ENCODE data around the gene FANCI.

Gene FANCI

DNA sequence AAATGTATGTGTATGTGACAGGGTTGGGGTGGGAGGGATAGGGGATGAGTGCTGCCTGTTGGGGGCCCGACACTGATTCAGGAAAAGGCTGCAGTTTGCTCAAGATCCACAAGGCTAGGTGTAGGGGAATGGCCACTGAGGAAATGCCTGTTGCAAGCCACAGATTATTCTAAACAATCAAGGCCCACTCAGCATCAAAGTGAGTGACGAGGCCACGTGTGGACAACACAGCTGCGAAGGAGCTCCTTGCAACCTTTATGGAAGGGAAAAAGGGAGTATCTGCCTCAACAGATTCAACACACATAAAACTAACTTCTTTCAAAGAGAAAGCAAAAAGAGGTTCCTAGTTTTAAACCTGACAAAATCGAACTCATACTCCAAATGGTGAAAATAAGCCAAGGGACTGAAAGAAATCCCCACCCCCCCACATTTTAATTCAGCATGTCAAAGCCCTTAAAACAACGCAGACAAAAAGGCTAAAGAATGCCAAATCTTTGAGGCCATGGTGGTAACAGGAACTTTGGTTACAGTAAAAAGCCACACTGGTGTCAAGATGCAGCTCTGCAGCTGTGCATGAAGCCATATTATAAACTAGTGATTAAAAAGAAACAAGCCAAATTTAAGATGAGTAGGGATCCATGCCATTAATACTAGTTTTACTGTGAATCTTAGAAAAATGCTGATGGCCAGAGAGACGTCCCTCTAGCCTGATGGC is 87.3 kb downstream of the FANCI start:
- no peak for DNase-seq

DNA sequence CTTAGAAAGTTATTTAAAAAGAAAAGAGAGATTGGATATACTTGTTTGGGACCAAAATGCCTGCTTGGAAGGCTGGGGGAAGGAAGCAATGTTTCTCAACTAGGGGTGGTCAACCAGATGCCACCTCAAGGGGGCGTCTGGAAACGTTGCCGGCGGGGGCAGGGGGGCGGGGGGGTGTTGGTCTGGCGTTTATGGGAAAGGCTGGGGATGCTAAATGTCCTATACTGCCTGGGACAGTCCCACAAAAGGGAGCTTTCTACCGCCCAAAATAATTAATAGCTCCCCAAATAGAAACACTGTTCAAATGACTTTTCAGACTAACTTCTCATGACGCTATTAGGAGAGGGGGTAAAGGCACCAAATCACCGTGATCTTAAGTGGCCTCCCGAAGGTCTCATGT is 88.7 kb downstream of the FANCI start:
- no peak for DNase-seq

DNA sequence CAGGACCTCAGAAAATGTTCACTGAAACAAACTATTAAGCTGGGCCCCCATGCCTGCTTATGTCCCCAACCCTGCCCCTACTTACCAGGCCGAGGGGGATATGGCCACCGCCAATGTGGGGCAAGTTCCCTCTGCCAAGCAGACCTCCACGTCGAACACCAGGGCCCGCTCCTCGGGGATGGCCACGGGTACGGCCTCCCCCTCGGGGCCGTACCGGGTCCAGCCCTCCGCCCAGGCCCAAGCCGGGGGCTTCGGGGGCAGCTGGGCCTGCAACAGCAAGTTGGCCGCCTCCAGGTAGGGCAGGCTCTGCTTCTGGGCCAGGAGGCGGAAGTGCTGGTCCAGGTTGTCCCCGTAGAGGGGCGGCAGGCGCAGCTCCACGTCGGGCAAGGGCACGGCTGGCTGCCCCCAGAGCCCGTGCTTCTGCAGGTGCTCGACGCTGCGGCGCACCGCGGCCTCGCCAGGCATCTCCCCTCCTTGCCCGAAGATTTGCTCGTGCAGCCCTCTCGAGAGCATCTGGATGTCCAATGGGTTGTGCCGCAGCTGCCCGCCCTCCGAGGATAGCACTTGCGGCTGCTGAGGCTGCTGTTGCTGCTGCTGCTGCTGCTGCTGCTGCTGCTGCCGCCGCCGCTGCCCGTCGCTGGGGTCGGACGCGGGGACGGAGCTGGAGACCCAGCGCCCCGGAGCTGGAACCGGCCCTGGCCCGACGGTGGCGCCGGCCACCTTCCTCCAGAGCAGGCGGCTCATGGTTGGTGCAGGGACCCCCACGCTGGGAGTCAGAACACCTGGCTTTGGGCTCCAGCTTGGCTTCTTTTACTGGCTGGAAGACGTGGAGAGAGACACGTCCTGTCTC is 89.5 kb downstream of the FANCI start:
- no peak for DNase-seq

DNA sequence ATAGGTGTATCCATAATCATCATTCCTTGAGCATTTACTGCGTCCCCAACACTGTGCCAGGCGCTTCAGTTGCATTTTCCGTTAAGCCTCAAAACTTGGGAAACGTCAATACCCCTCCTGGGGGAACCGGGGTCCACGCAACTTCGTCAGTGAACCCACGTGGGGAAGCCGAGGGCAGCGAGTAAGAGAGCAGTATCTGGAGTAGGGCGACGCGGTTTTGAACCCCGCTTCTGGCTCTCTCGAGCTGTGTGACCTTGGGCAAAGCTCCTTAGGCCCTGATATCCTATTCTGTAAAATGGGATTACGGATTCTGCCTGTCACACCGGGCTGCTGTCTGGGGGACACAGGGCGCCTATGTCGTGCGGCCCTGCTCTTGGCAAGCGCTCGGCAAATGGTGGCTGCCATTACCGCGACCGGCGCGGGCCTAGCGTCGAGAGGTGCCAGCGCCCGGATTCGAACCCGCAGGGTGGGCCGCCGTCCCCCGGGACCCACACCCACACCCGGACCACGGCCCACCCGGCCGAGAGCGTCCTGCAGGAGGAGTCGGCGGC is 90.3 kb downstream of the FANCI start:
- peak in 5 of 56 donors; percentile 54 to 66 (median 58) for DNase-seq

- peak; percentile 81 to 99 (median 98) for DNase-seq
These were observed 90.9 kb downstream of the FANCI start, which contains the start of gene POLG for GRCh38 chr15:89334510-89335297. Gene POLG (minus strand): TSS chr15:89334824. CDS start chr15:89333754, 1,070 bp downstream.

- peak in 11 of 56 donors; percentile 39 to 97 (median 57) for DNase-seq
These were observed 91.7 kb downstream of the FANCI start for GRCh38 chr15:89335298-89336041.

DNA sequence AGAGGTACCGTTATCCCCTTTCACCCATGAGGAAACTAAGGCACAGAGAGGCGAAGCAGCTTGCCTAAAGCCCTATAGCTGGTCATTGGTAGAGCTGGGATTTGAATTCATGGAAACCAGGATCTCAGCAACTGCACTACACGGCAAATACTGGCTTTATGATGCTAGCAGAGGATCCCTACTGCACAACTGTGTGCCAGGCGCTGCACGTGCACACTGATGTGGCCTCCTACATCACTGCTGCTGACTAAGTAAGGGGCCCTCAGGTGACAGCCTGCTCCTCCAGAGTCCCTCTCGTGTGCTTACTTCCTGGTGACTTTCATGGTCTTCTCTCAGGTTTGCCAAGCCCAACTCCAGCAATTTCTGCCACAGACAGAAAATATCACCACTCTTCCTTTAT is 94.3 kb downstream of the FANCI start:
- no peak for DNase-seq

GRCh38 chr15:89340573-89340972 is 96.8 kb downstream of the FANCI start:
- DNase-seq = no peak

- no peak for DNase-seq
These were observed 97.7 kb downstream of the FANCI start for GRCh38 chr15:89341316-89342005.

- no peak for DNase-seq
These were observed 99.1 kb downstream of the FANCI start for GRCh38 chr15:89342840-89343239.

DNA sequence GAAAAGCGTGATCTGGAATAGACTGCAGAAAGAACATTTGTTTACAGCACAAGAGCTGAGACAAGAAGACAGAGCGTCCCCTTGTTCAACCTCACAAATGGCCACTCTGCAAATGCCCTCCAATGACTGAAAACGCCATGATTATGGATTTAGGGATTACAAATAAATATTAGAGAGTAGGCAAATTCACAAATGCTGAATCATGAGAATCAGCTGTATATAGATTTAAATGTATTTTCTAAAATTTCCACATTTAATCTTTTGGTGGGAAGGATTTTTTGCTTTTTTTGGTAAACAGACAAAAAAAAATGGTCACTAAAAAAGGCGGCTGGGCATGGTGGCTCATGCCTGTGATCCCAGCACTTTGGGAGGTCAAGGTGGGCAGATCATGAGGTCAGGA is 101.5 kb downstream of the FANCI start:
- DNase-seq = no peak

GRCh38 chr15:89346516-89347231 is 102.9 kb downstream of the FANCI start:
- DNase-seq = no peak

DNA sequence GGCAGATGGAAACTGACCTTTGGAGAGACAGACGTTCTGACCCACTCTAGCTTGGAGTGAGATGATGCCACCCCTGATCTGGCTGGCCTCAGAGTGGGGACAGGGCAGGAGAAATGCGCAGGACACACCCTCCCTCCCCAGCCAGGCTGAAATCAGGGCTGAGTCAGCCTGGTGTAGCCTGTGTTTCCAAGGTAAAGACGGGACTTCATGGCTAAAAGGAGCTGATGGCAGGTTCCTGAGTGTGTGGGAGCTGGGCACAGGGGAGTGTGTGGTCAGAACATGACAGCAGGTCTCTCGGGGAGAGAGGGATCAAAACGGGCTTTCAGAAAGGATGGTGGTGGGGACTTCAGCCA is 105.4 kb downstream of the FANCI start:
- DNase-seq = peak in 3 of 56 donors; percentile 66 to 73 (median 70)

- no peak for DNase-seq
These were observed 108.7 kb downstream of the FANCI start for GRCh38 chr15:89352476-89352875.

GRCh38 chr15:89353991-89354390 is 110.2 kb downstream of the FANCI start:
- DNase-seq = no peak

DNA sequence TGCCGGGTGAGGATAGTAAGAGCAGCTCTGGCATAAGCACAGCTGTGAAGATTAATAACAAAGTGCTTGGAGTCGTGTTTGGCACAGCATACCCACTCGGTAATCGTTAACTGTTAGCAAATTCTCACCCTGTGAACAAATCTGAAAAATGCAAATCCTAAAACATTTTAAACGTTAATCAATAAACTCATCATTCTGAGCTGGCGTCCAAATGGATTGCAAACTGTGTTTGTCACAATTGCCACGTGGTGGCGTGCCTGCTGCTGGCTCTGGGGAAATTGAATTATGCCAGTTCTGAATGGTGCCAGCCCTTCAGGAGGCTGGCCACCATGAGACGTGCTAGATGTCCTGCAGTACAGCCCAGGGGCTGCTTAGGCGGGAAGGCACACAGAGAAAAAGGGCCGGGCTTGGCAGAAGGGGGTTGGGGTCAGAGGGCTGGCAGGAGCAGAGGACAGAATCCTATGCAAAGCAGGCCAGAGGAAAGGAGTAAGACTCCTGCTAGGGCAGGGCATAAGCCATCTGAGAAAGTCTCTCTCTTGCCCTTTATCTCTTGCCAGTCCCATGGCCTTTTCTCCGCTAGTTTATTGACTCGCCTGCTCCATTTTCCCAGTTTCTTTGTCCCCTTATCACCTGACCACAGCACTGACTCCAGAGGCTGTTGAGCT is 113.0 kb downstream of the FANCI start:
- DNase-seq = peak in 28 of 56 donors; percentile 18 to 72 (median 41)

GRCh38 chr15:89358435-89358754 is 114.6 kb downstream of the FANCI start:
- no peak for DNase-seq

DNA sequence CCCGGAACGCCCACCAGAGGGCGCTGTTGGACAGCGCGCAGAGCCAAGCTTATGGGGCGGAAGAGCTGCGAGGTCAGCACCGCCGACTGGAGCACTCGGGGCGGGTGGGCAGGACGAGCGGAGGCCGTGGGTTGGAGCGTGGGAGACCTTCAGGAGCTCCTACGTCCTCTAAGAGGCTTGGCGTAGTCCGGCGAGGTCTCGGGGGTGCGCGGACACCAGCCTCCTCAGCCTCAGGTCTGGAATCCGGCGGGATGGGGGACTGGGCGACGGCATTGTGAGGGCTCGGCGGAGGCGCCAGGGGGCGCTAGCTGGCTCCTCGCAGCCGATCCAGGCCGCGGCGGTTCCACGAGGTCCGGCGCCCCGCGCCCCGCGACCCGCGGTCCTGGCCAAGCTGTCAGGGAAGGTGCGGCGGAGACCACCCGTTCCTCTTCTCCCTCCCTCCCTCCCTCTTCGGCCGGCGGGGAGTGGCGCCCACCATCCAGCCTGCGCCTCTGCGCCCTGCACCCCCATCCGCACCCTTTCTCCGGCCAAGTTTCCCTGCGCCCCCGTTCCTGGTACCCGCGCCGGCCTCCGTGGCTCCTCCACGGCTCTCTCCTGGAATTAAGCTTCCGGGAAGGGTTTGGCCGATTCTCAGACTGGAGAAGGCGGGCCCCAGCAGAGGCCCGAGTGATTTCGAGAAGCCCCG is 115.1 kb downstream of the FANCI start:
- peak in 50 of 56 donors; percentile 25 to 90 (median 70) for DNase-seq

Data from amygdala (tissue), 56 donors.